DND-41 (cell line): ENCODE data around the gene GLYATL3.

ENCODE experiments used
- CTCF ChIP-seq: IDR thresholded peaks from 2 replicates; pipeline ENCODE4 v1.5.1; 2012; ENCODE audit warnings: borderline replicate concordance, low read length, moderate library complexity, mild to moderate bottlenecking; ENCODE audit not compliant: poor library complexity, severe bottlenecking; ENCODE audit errors: extremely low read depth
- EZH2 ChIP-seq: IDR thresholded peaks from 3 replicates; pipeline ENCODE4 v1.6.1; 2012; ENCODE audit warnings: borderline replicate concordance, low read depth, mild to moderate bottlenecking, moderate library complexity, low read length, inconsistent platforms; ENCODE audit not compliant: severe bottlenecking

GRCh38 chr6:49523901-49524300 is 24.2 kb downstream of the GLYATL3 start:
- TF ChIP-seq CTCF = no peak
- no peak for TF ChIP-seq EZH2
